GM12878 (cell line): ENCODE data around the gene KDELR1. TPM values are rescaled to one million over a fixed set of nuclear protein-coding genes. Genes with fewer than 3 reads are reported as not detected.

ENCODE experiments used
- BHLHE40 ChIP-seq, 2 experiments: fragments of 450-650 bp in 1 of 2; IDR thresholded peaks; 2 replicates each; pipeline ENCODE4 v1.6.1; 2011 to 2017; ENCODE audit warnings: low read depth in 2 of 2, borderline replicate concordance in 1 of 2, improper control_type of control experiment in 1 of 2, low read length in 1 of 2, mild to moderate bottlenecking in 1 of 2
- CBX3 ChIP-seq: fragments of 200-600 bp; sonication (generic); IDR thresholded peaks from 2 replicates; pipeline ENCODE4 v1.6.1; 2016; ENCODE audit warnings: low read depth, borderline replicate concordance
- CHD4 ChIP-seq: fragments of 200-600 bp; sonication (generic); IDR thresholded peaks from 2 replicates; pipeline ENCODE4 v1.6.1; 2016; ENCODE audit warnings: mild to moderate bottlenecking
- EGR1 ChIP-seq, 2 experiments: IDR thresholded peaks; 1 replicate in 1 of 2; 2 replicates in 1 of 2; pipeline ENCODE4 v1.6.1; 2011 to 2012; ENCODE audit warnings: low read depth in 2 of 2, low read length in 2 of 2, borderline replicate concordance in 1 of 2, mild to moderate bottlenecking in 1 of 2, moderate library complexity in 1 of 2
- GATAD2B ChIP-seq: fragments of 450-650 bp; conservative IDR thresholded peaks from 2 replicates; pipeline ENCODE4 v1.6.1; 2017; ENCODE audit warnings: low read depth, mild to moderate bottlenecking, moderate library complexity
- HCFC1 ChIP-seq: fragments of 150-350 bp; IDR thresholded peaks from 2 replicates; pipeline ENCODE4 v1.6.1; 2014; ENCODE audit warnings: low read length
- IRF4 ChIP-seq: IDR thresholded peaks from 2 replicates; pipeline ENCODE4 v1.6.1; 2011; ENCODE audit warnings: low read depth, low read length
- JUND ChIP-seq: IDR thresholded peaks from 2 replicates; pipeline ENCODE4 v1.6.1; 2012; ENCODE audit warnings: low read depth, mild to moderate bottlenecking, low read length, improper control_type of control experiment, moderate library complexity
- KLF5 ChIP-seq: fragments of 450-650 bp; IDR thresholded peaks from 2 replicates; pipeline ENCODE4 v1.6.1; 2014; ENCODE audit warnings: mild to moderate bottlenecking; ENCODE audit not compliant: partially characterized antibody
- LARP7 ChIP-seq: fragments of 450-650 bp; IDR thresholded peaks from 2 replicates; pipeline ENCODE4 v1.6.1; 2017; ENCODE audit warnings: mild to moderate bottlenecking
- MEF2B ChIP-seq: fragments of 450-650 bp; IDR thresholded peaks from 2 replicates; pipeline ENCODE4 v1.6.1; 2018; ENCODE audit warnings: mild to moderate bottlenecking, moderate library complexity; ENCODE audit not compliant: partially characterized antibody, poor library complexity, severe bottlenecking
- NFXL1 ChIP-seq: fragments of 450-650 bp; IDR thresholded peaks from 2 replicates; pipeline ENCODE4 v1.6.1; 2017; ENCODE audit warnings: antibody characterized with exemption, mild to moderate bottlenecking, borderline replicate concordance
- PML ChIP-seq: IDR thresholded peaks from 2 replicates; pipeline ENCODE4 v1.6.1; 2012; ENCODE audit warnings: low read length, inconsistent platforms
- RFX5 ChIP-seq: IDR thresholded peaks from 2 replicates; pipeline ENCODE4 v1.6.1; 2011; ENCODE audit warnings: low read depth, low read length, improper control_type of control experiment
- SP1 ChIP-seq: IDR thresholded peaks from one replicate; pipeline ENCODE4 v1.6.1; 2011; ENCODE audit warnings: low read depth, low read length
- STAT1 ChIP-seq: fragments of 450-650 bp; conservative IDR thresholded peaks from 2 replicates; pipeline ENCODE4 v1.6.1; 2014; ENCODE audit warnings: antibody characterized with exemption, mild to moderate bottlenecking
- TCF12 ChIP-seq: IDR thresholded peaks from 2 replicates; pipeline ENCODE4 v1.6.1; 2011; ENCODE audit warnings: low read depth, mild to moderate bottlenecking, low read length
- polyA plus RNA-seq, 11 experiments: library from polyadenylated mRNA; depleted of rRNA in 4 of 11; unstranded in 6 of 11; stranded (reverse) in 5 of 11; fragments of >200 nt; fragmentation: Nextera tagmentation in 4 of 11; fragmentation: Illumina TruSeq in 1 of 11; extraction: Ambion mirVana in 4 of 11; extraction: Trizol in 1 of 11; gene quantifications; 1 replicate in 1 of 11; 2 replicates in 10 of 11; pipeline versions ENCODE4 v1.2.1 to v1.2.3, GENCODE V29; 2011 to 2016; ENCODE audit warnings: inconsistent platforms in 2 of 11, missing spikeins in 2 of 11, low read depth in 1 of 11
- total RNA-seq, 4 experiments: library from RNA; depleted of rRNA in 3 of 4; stranded (reverse); fragments of >200 nt in 3 of 4; fragmentation: Illumina TruSeq in 1 of 4; extraction: Trizol in 1 of 4; gene quantifications; 2 replicates each; pipeline versions ENCODE4 v1.2.1 to v1.2.3, GENCODE V29; 2013 to 2021
- TF ChIP-seq, protein P1 (sequence below), 3 experiments: IDR thresholded peaks in 2 of 3; conservative IDR thresholded peaks in 1 of 3; 2 replicates each; pipeline ENCODE4 v1.5.1; 2011; ENCODE audit warnings: low read depth in 3 of 3, low read length in 3 of 3, mild to moderate bottlenecking in 3 of 3, control low read depth in 2 of 3, moderate library complexity in 2 of 3, inconsistent platforms in 1 of 3, mixed read lengths in 1 of 3; ENCODE audit not compliant: control insufficient read depth in 2 of 3, insufficient read depth in 1 of 3; ENCODE audit errors: extremely low read depth in 1 of 3
- TF ChIP-seq, protein P2 (sequence below): IDR thresholded peaks from 2 replicates; pipeline ENCODE4 v1.6.1; 2012; ENCODE audit warnings: low read length, inconsistent platforms
- TF ChIP-seq, protein P3 (sequence below): IDR thresholded peaks from 2 replicates; pipeline ENCODE4 v1.6.1; 2011; ENCODE audit warnings: borderline replicate concordance, low read depth, mild to moderate bottlenecking, moderate library complexity, mixed read lengths, low read length; ENCODE audit not compliant: insufficient read depth; ENCODE audit errors: extremely low read length
- TF ChIP-seq, protein P4 (sequence below): IDR thresholded peaks from 2 replicates; pipeline ENCODE4 v1.6.1; 2011; ENCODE audit warnings: low read depth, low read length, improper control_type of control experiment, borderline replicate concordance
- TF ChIP-seq, protein P5 (sequence below): fragments of 450-650 bp; formaldehyde crosslinking; IDR thresholded peaks from 2 replicates; pipeline ENCODE4 v1.5.0; 2022; ENCODE audit warnings: mild to moderate bottlenecking, missing genetic modification characterization

KDELR1 gene
- total and polyA plus RNA-seq, 10 of the 15 experiments (the other 5 are each of a cell fraction or from before 2014, with no cell fraction given): 2.3 to 71.0 (median 45.2) TPM

DNA sequence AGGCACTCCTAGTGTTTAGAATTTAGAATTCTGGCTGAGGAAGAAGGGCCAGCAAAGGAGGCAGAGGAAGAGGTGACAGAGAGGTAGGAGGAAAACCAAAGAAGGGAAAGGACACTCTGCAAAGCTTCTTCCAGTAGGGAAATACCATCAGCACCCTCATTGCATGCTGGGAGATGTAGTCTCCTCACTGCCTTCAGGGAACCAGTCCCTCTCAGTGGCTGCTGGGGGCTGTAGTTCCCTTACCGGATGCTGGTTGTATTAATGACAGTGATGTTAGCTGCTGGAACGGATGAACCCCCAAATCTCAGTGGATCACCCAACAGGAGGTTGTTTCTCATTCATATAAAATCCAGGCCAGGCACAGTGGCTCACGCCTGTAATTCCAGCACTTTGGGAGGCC, 12.3 kb upstream of the KDELR1 start (continued):
- TF ChIP-seq EGR1 (IDR thresholded peaks at IDR 0.05; ENCODE audit: borderline replicate concordance in 1 of 2, low read depth in 2 of 2, low read length in 2 of 2) (no peak), CHD4 (no peak), CBX3 (no peak), IRF4 (peak; percentile 67; the same call in 1 of the 2 replicates), LARP7 (no peak), RFX5 (no peak), PML (no peak), MEF2B (no peak), SP1 (no peak), HCFC1 (peak; percentile 98), KLF5 (no peak), STAT1 (no peak), NFXL1 (no peak), GATAD2B (no peak), TCF12 (no peak), BHLHE40 (IDR thresholded peaks at IDR 0.05; ENCODE audit: borderline replicate concordance in 1 of 2, low read depth in 2 of 2, low read length in 1 of 2) (no peak), JUND (no peak)
- TF ChIP-seq, protein P1, sequence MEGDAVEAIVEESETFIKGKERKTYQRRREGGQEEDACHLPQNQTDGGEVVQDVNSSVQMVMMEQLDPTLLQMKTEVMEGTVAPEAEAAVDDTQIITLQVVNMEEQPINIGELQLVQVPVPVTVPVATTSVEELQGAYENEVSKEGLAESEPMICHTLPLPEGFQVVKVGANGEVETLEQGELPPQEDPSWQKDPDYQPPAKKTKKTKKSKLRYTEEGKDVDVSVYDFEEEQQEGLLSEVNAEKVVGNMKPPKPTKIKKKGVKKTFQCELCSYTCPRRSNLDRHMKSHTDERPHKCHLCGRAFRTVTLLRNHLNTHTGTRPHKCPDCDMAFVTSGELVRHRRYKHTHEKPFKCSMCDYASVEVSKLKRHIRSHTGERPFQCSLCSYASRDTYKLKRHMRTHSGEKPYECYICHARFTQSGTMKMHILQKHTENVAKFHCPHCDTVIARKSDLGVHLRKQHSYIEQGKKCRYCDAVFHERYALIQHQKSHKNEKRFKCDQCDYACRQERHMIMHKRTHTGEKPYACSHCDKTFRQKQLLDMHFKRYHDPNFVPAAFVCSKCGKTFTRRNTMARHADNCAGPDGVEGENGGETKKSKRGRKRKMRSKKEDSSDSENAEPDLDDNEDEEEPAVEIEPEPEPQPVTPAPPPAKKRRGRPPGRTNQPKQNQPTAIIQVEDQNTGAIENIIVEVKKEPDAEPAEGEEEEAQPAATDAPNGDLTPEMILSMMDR (IDR thresholded peaks at IDR 0.05 in 2 of 3, conservative IDR thresholded peaks at IDR 0.05 in 1 of 3; ENCODE audit: control insufficient read depth in 2 of 3, extremely low read depth in 1 of 3, insufficient read depth in 1 of 3, low read depth in 3 of 3, low read length in 3 of 3): no peak
- TF ChIP-seq, protein P2, sequence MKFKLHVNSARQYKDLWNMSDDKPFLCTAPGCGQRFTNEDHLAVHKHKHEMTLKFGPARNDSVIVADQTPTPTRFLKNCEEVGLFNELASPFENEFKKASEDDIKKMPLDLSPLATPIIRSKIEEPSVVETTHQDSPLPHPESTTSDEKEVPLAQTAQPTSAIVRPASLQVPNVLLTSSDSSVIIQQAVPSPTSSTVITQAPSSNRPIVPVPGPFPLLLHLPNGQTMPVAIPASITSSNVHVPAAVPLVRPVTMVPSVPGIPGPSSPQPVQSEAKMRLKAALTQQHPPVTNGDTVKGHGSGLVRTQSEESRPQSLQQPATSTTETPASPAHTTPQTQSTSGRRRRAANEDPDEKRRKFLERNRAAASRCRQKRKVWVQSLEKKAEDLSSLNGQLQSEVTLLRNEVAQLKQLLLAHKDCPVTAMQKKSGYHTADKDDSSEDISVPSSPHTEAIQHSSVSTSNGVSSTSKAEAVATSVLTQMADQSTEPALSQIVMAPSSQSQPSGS: no peak
- TF ChIP-seq, protein P3, sequence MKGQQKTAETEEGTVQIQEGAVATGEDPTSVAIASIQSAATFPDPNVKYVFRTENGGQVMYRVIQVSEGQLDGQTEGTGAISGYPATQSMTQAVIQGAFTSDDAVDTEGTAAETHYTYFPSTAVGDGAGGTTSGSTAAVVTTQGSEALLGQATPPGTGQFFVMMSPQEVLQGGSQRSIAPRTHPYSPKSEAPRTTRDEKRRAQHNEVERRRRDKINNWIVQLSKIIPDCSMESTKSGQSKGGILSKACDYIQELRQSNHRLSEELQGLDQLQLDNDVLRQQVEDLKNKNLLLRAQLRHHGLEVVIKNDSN: no peak
- TF ChIP-seq, protein P4, sequence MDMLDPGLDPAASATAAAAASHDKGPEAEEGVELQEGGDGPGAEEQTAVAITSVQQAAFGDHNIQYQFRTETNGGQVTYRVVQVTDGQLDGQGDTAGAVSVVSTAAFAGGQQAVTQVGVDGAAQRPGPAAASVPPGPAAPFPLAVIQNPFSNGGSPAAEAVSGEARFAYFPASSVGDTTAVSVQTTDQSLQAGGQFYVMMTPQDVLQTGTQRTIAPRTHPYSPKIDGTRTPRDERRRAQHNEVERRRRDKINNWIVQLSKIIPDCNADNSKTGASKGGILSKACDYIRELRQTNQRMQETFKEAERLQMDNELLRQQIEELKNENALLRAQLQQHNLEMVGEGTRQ: no peak
- TF ChIP-seq, protein P5, sequence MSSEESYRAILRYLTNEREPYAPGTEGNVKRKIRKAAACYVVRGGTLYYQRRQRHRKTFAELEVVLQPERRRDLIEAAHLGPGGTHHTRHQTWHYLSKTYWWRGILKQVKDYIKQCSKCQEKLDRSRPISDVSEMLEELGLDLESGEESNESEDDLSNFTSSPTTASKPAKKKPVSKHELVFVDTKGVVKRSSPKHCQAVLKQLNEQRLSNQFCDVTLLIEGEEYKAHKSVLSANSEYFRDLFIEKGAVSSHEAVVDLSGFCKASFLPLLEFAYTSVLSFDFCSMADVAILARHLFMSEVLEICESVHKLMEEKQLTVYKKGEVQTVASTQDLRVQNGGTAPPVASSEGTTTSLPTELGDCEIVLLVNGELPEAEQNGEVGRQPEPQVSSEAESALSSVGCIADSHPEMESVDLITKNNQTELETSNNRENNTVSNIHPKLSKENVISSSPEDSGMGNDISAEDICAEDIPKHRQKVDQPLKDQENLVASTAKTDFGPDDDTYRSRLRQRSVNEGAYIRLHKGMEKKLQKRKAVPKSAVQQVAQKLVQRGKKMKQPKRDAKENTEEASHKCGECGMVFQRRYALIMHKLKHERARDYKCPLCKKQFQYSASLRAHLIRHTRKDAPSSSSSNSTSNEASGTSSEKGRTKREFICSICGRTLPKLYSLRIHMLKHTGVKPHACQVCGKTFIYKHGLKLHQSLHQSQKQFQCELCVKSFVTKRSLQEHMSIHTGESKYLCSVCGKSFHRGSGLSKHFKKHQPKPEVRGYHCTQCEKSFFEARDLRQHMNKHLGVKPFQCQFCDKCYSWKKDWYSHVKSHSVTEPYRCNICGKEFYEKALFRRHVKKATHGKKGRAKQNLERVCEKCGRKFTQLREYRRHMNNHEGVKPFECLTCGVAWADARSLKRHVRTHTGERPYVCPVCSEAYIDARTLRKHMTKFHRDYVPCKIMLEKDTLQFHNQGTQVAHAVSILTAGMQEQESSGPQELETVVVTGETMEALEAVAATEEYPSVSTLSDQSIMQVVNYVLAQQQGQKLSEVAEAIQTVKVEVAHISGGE (CRISPR knock-in tag): no peak
